Renal pelvis (tissue), 4 donors: ENCODE results near the gene ANXA1. TPM values are rescaled to one million over a fixed set of nuclear protein-coding genes. Genes with fewer than 3 reads are reported as not detected.

Experiments
- DNase-seq: peaks from one replicate; pipeline ENCODE4 v3.0.0-alpha.2; 2013
- polyA plus RNA-seq, 3 donors: library from polyadenylated mRNA; unstranded; fragments of 120-200 nt; gene quantifications; one replicate each; pipeline ENCODE4 v1.2.1, GENCODE V29; 2013; ENCODE audit not compliant: insufficient read length in 3 of 3

Gene ANXA1
- polyA plus RNA-seq, 3 donors = 19.5 to 32.4 (median 32.1) TPM

- DNase-seq = peak; percentile 20
These were observed 49.2 kb downstream of the ANXA1 start for GRCh38 chr9:73200694-73201452.

- no peak for DNase-seq
These were observed 51.3 kb downstream of the ANXA1 start for GRCh38 chr9:73202980-73203379.

- DNase-seq = no peak
These were observed 53.3 kb downstream of the ANXA1 start for GRCh38 chr9:73204936-73205335.

GRCh38 chr9:73206851-73207250 is 55.2 kb downstream of the ANXA1 start:
- DNase-seq = no peak

- no peak for DNase-seq
These were observed 59.4 kb downstream of the ANXA1 start for GRCh38 chr9:73210886-73211666.

GRCh38 chr9:73213300-73213699 is 61.6 kb downstream of the ANXA1 start:
- DNase-seq = no peak

GRCh38 chr9:73215249-73215648 is 63.6 kb downstream of the ANXA1 start:
- no peak for DNase-seq

- DNase-seq = no peak
These were observed 64.4 kb downstream of the ANXA1 start for GRCh38 chr9:73216100-73216499.

Other genes starting within 250 kb of the ANXA1 start
- 100 to 1,000 TPM; 256 to 292 (median 277) TPM for gene ALDH1A1, start 198.8 kb upstream of the ANXA1 start, polyA plus RNA-seq